ENCODE data around the gene GTF3A. TPM values are rescaled to one million over a fixed set of nuclear protein-coding genes. Genes with fewer than 3 reads are reported as not detected.
A peak's percentile ranks its signal among the peaks of the same experiment; 100 is the strongest.
"Not testable (repeated sequence)": the region's sequence is repeated elsewhere in the genome, so short reads cannot be mapped to it uniquely, and the experiment has no call there.

Gene GTF3A
- total RNA-seq, 1 donor: 190 TPM

DNA sequence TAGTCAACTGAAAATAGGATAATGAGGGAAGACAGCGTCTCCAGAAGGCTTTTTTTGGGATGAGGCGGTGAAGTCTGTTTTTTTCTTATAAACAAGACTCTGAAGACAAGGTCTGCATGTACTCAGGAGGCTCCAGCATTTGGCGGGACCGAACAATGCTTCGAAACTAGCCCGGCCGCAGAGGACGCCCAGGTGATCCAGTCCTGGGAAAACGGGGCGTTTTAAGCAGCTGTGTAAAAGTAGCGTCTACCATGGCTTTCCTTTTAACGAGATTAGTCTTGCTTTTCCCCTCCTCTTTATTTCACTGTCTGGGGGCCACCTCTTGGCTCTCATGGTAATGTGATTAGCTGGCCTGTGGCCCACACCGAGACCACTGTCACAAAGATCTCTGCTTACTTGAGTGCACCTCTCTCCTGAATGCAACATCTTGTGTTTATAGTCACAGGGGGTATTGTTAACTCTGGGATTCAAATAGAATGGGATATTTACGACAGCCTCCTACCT lies 29.4 kb upstream of the GTF3A start:
- DNase-seq (ENCODE audit: low read depth): no peak
- no peak overlapping the region for H3K4me3 ChIP-seq (ENCODE audit: low read depth, low read length)

DNA sequence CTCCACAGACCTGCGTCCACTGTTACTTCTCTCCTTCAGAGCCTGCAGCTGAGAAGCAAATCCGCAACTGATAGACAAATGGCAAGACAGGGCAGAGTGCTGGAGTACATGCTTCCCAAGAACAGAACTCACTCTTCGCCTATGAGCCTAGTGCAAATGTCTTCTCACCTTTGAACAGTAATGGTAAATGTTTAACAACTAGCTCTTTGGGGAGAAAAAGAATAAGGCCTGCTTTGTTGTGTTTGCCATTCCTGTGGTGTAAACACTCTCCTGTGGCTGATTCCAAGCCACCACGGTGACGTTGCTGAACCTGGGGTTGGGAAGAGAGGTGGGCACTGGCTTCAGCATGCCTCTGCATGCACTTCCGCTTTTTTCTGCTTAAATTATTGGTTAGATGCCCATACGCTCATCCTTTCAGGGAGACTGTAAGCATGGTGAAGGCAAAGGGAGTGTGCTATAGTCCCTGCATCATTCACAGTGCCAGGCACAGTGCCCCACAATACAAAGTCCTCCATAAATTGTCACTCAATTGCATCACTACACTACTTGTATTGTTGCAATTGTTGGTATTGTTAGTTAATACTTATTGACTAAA lies 28.1 kb upstream of the GTF3A start:
- no peak overlapping the region for H3K4me3 ChIP-seq (ENCODE audit: low read depth, low read length)
- no peak for DNase-seq (ENCODE audit: low read depth)
- TF ChIP-seq, protein P1, sequence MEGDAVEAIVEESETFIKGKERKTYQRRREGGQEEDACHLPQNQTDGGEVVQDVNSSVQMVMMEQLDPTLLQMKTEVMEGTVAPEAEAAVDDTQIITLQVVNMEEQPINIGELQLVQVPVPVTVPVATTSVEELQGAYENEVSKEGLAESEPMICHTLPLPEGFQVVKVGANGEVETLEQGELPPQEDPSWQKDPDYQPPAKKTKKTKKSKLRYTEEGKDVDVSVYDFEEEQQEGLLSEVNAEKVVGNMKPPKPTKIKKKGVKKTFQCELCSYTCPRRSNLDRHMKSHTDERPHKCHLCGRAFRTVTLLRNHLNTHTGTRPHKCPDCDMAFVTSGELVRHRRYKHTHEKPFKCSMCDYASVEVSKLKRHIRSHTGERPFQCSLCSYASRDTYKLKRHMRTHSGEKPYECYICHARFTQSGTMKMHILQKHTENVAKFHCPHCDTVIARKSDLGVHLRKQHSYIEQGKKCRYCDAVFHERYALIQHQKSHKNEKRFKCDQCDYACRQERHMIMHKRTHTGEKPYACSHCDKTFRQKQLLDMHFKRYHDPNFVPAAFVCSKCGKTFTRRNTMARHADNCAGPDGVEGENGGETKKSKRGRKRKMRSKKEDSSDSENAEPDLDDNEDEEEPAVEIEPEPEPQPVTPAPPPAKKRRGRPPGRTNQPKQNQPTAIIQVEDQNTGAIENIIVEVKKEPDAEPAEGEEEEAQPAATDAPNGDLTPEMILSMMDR (IDR thresholded peaks at IDR 0.05; ENCODE audit: insufficient read depth, low read length): no peak

More for the DNA sequence above, 29.4 kb upstream of the GTF3A start:
- TF ChIP-seq, protein P1 (IDR thresholded peaks at IDR 0.05; ENCODE audit: insufficient read depth, low read length): no peak

DNA sequence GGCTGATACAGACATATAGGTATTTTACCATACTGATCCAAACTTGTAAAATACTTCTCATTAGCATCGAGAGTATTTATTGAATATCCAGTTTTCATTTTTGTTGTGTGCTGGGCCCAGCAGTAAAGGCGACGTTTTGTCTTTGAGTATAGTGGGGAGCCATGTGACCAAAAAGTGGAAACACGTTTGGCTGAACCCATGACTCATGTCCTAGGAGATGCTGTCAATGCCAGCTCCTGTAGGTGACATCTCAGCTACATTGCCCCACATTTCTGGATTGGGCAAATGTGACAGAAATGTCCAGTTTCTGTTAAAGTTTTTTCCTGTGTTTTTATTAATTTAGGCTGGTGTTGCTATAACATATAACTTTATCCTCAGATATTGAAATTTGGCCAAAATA lies 26.1 kb upstream of the GTF3A start:
- TF ChIP-seq, protein P1 (IDR thresholded peaks at IDR 0.05; ENCODE audit: insufficient read depth, low read length): no peak
- no peak for DNase-seq (ENCODE audit: low read depth)
- no peak overlapping the region for H3K4me3 ChIP-seq (ENCODE audit: low read depth, low read length)

DNA sequence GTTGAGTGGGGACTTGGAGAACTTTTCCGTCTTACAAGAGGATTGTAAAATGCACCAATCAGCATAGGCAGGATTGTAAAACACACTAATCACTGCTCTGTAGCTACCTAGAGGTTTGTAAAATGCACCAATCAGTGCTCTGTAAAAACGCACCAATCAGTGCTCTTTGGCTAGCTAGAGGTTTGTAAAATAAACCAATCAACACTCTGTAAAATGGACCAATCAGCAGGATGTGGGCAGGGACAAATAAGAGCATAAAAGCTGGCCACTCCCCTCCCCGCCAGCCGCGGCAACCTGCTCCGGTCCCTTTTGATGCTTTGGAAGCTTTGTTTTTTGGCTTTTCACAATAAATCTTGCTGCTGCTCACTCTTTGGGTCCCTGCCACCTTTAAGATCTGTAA lies 24.0 kb upstream of the GTF3A start:
- not testable (repeated sequence) for H3K4me3 ChIP-seq (ENCODE audit: low read depth, low read length); DNase-seq (ENCODE audit: low read depth)

DNA sequence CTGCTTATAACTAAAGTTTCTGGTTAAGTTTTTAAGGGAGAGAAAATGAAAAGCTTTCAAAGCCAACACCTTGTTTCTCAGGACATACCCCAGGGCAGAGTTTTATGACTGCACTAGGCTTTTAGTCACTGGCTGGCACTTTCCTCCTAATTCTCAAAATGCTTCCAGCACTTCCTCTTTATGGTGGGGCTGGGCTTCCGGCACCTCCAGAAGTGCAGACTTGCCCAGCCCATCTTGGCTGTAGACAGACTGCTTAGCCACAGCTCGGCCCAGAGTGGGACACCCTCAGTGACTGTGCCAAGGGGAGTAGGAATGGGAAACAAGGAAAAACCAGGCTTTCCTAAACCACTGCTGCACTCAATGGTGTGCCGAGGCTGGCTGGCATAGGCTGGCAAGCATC lies 23.2 kb upstream of the GTF3A start:
- TF ChIP-seq, protein P1 (IDR thresholded peaks at IDR 0.05; ENCODE audit: insufficient read depth, low read length): no peak

DNA sequence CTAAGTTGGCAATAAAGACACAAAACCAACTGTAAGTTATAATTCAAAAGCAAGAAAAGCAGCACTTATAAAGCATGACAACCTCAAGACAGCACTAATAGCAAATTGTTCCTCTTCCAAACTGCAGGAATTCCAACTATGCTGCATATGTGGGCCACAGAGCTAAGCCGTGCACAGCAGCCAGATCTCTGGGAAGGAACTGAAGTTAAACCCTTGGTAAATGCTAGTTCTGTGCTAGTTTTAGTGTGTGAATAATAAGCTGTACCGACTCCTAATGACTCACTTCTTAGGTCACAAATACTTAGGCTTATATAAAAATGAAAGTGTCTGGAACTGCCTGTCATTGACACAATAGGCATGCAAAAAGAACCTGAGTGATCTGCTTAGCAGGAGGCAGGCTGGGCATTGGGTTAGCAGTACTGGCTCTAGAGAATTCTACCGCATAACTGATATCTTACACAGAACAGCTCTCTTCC lies 21.2 kb upstream of the GTF3A start:
- DNase-seq (ENCODE audit: low read depth): peak; percentile 88
- TF ChIP-seq, protein P1 (IDR thresholded peaks at IDR 0.05; ENCODE audit: insufficient read depth, low read length): no peak
- no peak overlapping the region for H3K4me3 ChIP-seq (ENCODE audit: low read depth, low read length)

More for the DNA sequence above, 23.2 kb upstream of the GTF3A start:
- DNase-seq (ENCODE audit: low read depth): no peak
- H3K4me3 ChIP-seq (ENCODE audit: low read depth, low read length): no peak overlapping the region

DNA sequence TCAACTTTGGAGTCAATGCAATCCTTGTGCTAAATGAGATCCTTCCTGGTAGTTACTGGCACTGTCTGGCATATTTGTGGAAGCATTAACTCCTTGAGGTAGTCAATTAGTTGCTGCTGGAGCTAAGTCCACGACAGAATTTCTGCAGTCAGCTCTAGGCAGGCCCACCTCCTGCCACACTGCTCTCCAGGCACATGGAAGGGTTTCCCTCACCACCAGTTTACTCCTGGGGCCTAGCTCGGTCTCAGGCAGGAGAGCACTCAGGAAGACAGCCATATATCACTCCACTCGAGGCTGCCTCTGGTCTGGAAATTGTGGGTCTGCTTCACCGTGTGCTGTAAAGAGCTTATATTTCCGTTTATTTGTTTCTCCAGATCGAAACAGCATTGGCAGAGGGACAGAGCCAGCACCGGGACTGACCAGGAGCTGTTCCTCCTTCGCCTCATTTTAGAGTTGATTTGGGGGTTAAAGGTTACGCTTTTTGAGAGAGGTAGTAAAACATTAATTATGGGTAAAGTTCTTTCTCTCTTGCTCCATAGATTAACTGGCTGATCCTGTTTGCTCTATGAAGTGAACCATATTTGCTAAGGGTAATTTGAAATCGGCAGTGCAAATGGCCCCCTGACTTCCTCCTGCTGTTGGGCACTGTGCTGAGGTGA lies 20.6 kb upstream of the GTF3A start:
- H3K4me3 ChIP-seq (ENCODE audit: low read depth, low read length): no peak overlapping the region
- no peak for DNase-seq (ENCODE audit: low read depth)
- TF ChIP-seq, protein P1 (IDR thresholded peaks at IDR 0.05; ENCODE audit: insufficient read depth, low read length): no peak
